Ishikawa (cell line): ENCODE measurements around the gene SEL1L.

ENCODE experiments used
- CEBPB ChIP-seq: IDR thresholded peaks from 2 replicates; pipeline ENCODE4 v1.6.1; 2012
- CREB1 ChIP-seq: IDR thresholded peaks from 2 replicates; pipeline ENCODE4 v1.6.1; 2012; ENCODE audit warnings: low read depth
- EGR1 ChIP-seq: IDR thresholded peaks from 2 replicates; pipeline ENCODE4 v1.6.1; 2012
- EP300 ChIP-seq: IDR thresholded peaks from 2 replicates; pipeline ENCODE4 v1.6.1; 2012; ENCODE audit warnings: borderline replicate concordance
- FOXM1 ChIP-seq: IDR thresholded peaks from 2 replicates; pipeline ENCODE4 v1.6.1; 2012; ENCODE audit warnings: low read depth, borderline replicate concordance
- NFIC ChIP-seq: IDR thresholded peaks from 2 replicates; pipeline ENCODE4 v1.6.1; 2012
- RAD21 ChIP-seq: IDR thresholded peaks from 2 replicates; pipeline ENCODE4 v1.6.1; 2012; ENCODE audit warnings: low read depth
- REST ChIP-seq: IDR thresholded peaks from 2 replicates; pipeline ENCODE4 v1.6.1; 2012; ENCODE audit warnings: low read depth, mild to moderate bottlenecking
- TAF1 ChIP-seq: IDR thresholded peaks from 2 replicates; pipeline ENCODE4 v1.6.1; 2012; ENCODE audit warnings: low read depth, mild to moderate bottlenecking
- TCF12 ChIP-seq: IDR thresholded peaks from 2 replicates; pipeline ENCODE4 v1.6.1; 2012; ENCODE audit warnings: low read depth
- TEAD4 ChIP-seq: IDR thresholded peaks from 2 replicates; pipeline ENCODE4 v1.6.1; 2012
- TF ChIP-seq, protein P1 (sequence below): IDR thresholded peaks from 2 replicates; pipeline ENCODE4 v1.6.1; 2012
- TF ChIP-seq, protein P2 (sequence below): IDR thresholded peaks from 2 replicates; pipeline ENCODE4 v1.6.1; 2012

DNA sequence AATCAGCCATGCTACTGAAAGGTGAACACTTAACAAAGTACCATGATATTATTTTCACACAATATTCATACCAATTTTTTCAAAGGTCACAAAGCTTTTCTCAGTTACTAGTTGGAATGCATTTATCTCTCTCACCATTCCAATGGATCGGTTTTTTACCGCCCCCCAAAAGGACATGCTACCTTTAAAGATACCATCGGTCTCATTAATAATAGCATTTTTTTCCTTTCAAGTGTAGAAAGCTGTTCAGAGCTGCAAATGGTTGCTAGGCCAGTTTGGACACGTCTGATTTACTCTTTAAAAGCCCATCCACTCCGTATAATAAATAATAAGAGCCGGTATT is 98.6 kb downstream of the SEL1L start:
- no peak for TF ChIP-seq CEBPB
- no peak for TF ChIP-seq FOXM1
- TF ChIP-seq TEAD4: no peak
- no peak for TF ChIP-seq TAF1
- no peak for TF ChIP-seq TCF12
- no peak for TF ChIP-seq REST
- TF ChIP-seq, protein P1, sequence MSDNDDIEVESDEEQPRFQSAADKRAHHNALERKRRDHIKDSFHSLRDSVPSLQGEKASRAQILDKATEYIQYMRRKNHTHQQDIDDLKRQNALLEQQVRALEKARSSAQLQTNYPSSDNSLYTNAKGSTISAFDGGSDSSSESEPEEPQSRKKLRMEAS: no peak
- TF ChIP-seq CREB1: no peak
- TF ChIP-seq EGR1: no peak
- TF ChIP-seq RAD21: no peak
- TF ChIP-seq, protein P2, sequence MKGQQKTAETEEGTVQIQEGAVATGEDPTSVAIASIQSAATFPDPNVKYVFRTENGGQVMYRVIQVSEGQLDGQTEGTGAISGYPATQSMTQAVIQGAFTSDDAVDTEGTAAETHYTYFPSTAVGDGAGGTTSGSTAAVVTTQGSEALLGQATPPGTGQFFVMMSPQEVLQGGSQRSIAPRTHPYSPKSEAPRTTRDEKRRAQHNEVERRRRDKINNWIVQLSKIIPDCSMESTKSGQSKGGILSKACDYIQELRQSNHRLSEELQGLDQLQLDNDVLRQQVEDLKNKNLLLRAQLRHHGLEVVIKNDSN: no peak
- no peak for TF ChIP-seq NFIC
- no peak for TF ChIP-seq EP300
